Cardiac atrium fibroblast (primary cell): ENCODE measurements around the gene ARSI. TPM values are rescaled to one million over a fixed set of nuclear protein-coding genes. Genes with fewer than 3 reads are reported as not detected.

Experiments
- total RNA-seq: library from RNA; depleted of rRNA; stranded (reverse); fragments of >200 nt; gene quantifications from 2 replicates; pipeline ENCODE4 v1.2.3, GENCODE V29; 2015

The ARSI gene
- total RNA-seq = 0.32 and 2.0 TPM in 2 replicates

GRCh38 chr5:150302301-150303069 lies at the start of gene ARSI:
Gene ARSI, minus strand, starts transcription at chr5:150302905. Its CDS starts 532 bp downstream, at chr5:150302373.

GRCh38 chr5:150289551-150290390 lies 12.9 kb downstream of the ARSI start, which contains the start of gene CAMK2A:
Gene CAMK2A, minus strand, starts transcription at chr5:150289773. Its CDS starts 148 bp downstream, at chr5:150289625.

Other genes with a start within 250 kb of the ARSI start
- gene CSF1R, start 216.4 kb downstream of the ARSI start, total RNA-seq = not detected in 2 replicates
- 84.3 and 108 TPM in 2 replicates for gene PDGFRB, start 147.1 kb downstream of the ARSI start, total RNA-seq
- not detected in 2 replicates for gene CDX1, start 136.1 kb downstream of the ARSI start, total RNA-seq
- not detected in 2 replicates for gene SLC6A7, start 112.8 kb downstream of the ARSI start, total RNA-seq
- gene CAMK2A, start 13.1 kb downstream of the ARSI start, total RNA-seq = not detected in 2 replicates
- 12.8 and 16.4 TPM in 2 replicates for gene TCOF1, start 54.8 kb upstream of the ARSI start, total RNA-seq
- 0.65 TPM in 1 of 2 replicates, not detected in the other for gene CD74, start 110.0 kb upstream of the ARSI start, total RNA-seq
- gene RPS14, start 146.8 kb upstream of the ARSI start, total RNA-seq = 3,362 and 3,967 TPM in 2 replicates
- 79.7 and 94.1 TPM in 2 replicates for gene NDST1, start 205.2 kb upstream of the ARSI start, total RNA-seq